HepG2 (cell line): ENCODE measurements around the gene CKM. TPM values are rescaled to one million over a fixed set of nuclear protein-coding genes. Genes with fewer than 3 reads are reported as not detected.

Experiments
- ATAC-seq: fragments of 200-7000 bp; cut with Tn5 transposase; 3 replicates; pipeline ENCODE4 v1.9.1; 2020; ENCODE audit warnings: mild to moderate bottlenecking, moderate library complexity
- BruUV-seq: library from RNA; stranded (reverse); fragments of 400-500 nt; replicated peaks from 2 replicates; lab custom pipeline; 2021; lab: Mats Ljungman, UMichigan
- CTCF ChIA-PET: fragments of 300-600 bp; formaldehyde crosslinking; extraction: SDS; loops from one replicate; lab custom pipeline; 2021; ENCODE audit warnings: low total read pairs, inconsistent platforms, low intra/inter-chr PET ratio; lab: Yijun Ruan, JAX
- POLR2A ChIA-PET: fragments of 350-600 bp; sonication (Branson Sonifier 250); formaldehyde crosslinking; loops from one replicate; lab custom pipeline; 2020; ENCODE audit warnings: antibody characterized with exemption, inconsistent platforms; lab: Yijun Ruan, JAX
- DNase-seq: peaks from one replicate; pipeline ENCODE4 v3.0.0-alpha.2; 2015; ENCODE audit warnings: low spot score
- FAIRE-seq: peaks from 3 replicates; lab custom pipeline; 2011; peaks lifted over from hg19 to GRCh38; lab: Jason Lieb, UNC
- H2AFZ ChIP-seq: one replicate; pipeline ENCODE4 v1.6.1; 2011; ENCODE audit warnings: low read length, inconsistent platforms
- H3K27ac ChIP-seq: fragments of 300-600 bp; 3 replicates; pipeline ENCODE4 v1.8.0; 2011; ENCODE audit warnings: mixed run types, mild to moderate bottlenecking, mixed read lengths, low read length, inconsistent platforms; ENCODE audit not compliant: insufficient read depth; ENCODE audit errors: extremely low read length
- H3K27me3 ChIP-seq, 2 experiments: fragments of 200-600 bp in 1 of 2; 2 replicates in 1 of 2; 3 replicates in 1 of 2; pipeline versions ENCODE4 v1.6.0 to v1.8.0; 2011; ENCODE audit warnings: low read length in 2 of 2, mild to moderate bottlenecking in 2 of 2, moderate library complexity in 2 of 2, inconsistent platforms in 1 of 2; ENCODE audit not compliant: insufficient read depth in 2 of 2, control insufficient read depth in 1 of 2
- H3K36me3 ChIP-seq, 2 experiments: fragments of 200-600 bp in 1 of 2; replicated peaks in 1 of 2; 2 replicates in 1 of 2; 3 replicates in 1 of 2; pipeline versions ENCODE4 v1.5.1 to v1.8.0; 2011; ENCODE audit warnings: low read length in 2 of 2, inconsistent platforms in 1 of 2; ENCODE audit not compliant: insufficient read depth in 2 of 2, control insufficient read depth in 1 of 2
- H3K4me1 ChIP-seq: 2 replicates; pipeline ENCODE4 v1.5.1; 2012; ENCODE audit warnings: low read length, inconsistent platforms; ENCODE audit not compliant: insufficient read depth
- H3K4me2 ChIP-seq: 2 replicates; pipeline ENCODE4 v1.6.0; 2011; ENCODE audit warnings: low read depth, low read length, inconsistent platforms
- H3K4me3 ChIP-seq, 3 experiments: fragments of 200-600 bp in 1 of 3; sonication (generic), shearing (Covaris generic) in 1 of 3; replicated peaks in 1 of 3; 2 replicates each; pipeline ENCODE4 v1.5.1; 2011 to 2016; ENCODE audit warnings: low read length in 3 of 3, inconsistent platforms in 2 of 3, low read depth in 2 of 3, mild to moderate bottlenecking in 2 of 3, control low read depth in 1 of 3, mixed read lengths in 1 of 3; ENCODE audit not compliant: insufficient read depth in 1 of 3
- H3K79me2 ChIP-seq: one replicate; pipeline ENCODE4 v1.6.1; 2011; ENCODE audit warnings: low read length, inconsistent platforms; ENCODE audit not compliant: insufficient read depth
- H3K9ac ChIP-seq: 2 replicates; pipeline ENCODE4 v1.6.0; 2011; ENCODE audit warnings: mild to moderate bottlenecking, low read depth, low read length, inconsistent platforms; ENCODE audit not compliant: insufficient read depth
- H3K9me3 ChIP-seq: 2 replicates; pipeline ENCODE4 v1.5.1; 2012; ENCODE audit warnings: mild to moderate bottlenecking, low read length
- H4K20me1 ChIP-seq: 2 replicates; pipeline ENCODE4 v1.6.0; 2011; ENCODE audit warnings: inconsistent platforms, mild to moderate bottlenecking, low read length, moderate library complexity; ENCODE audit not compliant: insufficient read depth
- GTF2F1 ChIP-seq: fragments of 150-350 bp; IDR thresholded peaks from 2 replicates; pipeline ENCODE4 v1.6.1; 2014; ENCODE audit warnings: low read length
- GTF3A ChIP-seq: sonication (generic); formaldehyde crosslinking; conservative IDR thresholded peaks from 2 replicates; pipeline ENCODE4 v1.4.0; 2020; ENCODE audit warnings: mild to moderate bottlenecking, missing genetic modification reagents
- HDAC2 ChIP-seq: sonication (generic); formaldehyde crosslinking; IDR thresholded peaks from 2 replicates; pipeline ENCODE4 v1.4.0; 2020; ENCODE audit warnings: missing genetic modification reagents
- HOXA3 ChIP-seq: sonication (generic); formaldehyde crosslinking; IDR thresholded peaks from 2 replicates; pipeline ENCODE4 v1.5.0; 2020; ENCODE audit warnings: missing genetic modification reagents
- KLF6 ChIP-seq: IDR thresholded peaks from 2 replicates; pipeline ENCODE4 v1.8.0; 2016; ENCODE audit warnings: missing biosample characterization, missing genetic modification reagents
- NR2C2 ChIP-seq: sonication (generic); formaldehyde crosslinking; IDR thresholded peaks from 2 replicates; pipeline ENCODE4 v1.4.0; 2020; ENCODE audit warnings: missing genetic modification reagents, mild to moderate bottlenecking, moderate library complexity, borderline replicate concordance
- NR2F1 ChIP-seq, 2 experiments: fragments of 450-650 bp in 1 of 2; formaldehyde crosslinking in 1 of 2; IDR thresholded peaks; 2 replicates each; pipeline versions ENCODE4 v1.5.0 to v1.6.1; 2016 to 2020; ENCODE audit warnings: mild to moderate bottlenecking in 1 of 2, missing compliant biosample characterization in 1 of 2, missing genetic modification reagents in 1 of 2, moderate library complexity in 1 of 2
- PPARG ChIP-seq: conservative IDR thresholded peaks from 2 replicates; pipeline ENCODE4 v1.6.1; 2016; ENCODE audit warnings: missing biosample characterization, missing genetic modification reagents
- SP1 ChIP-seq, 2 experiments: fragments of 450-650 bp in 1 of 2; sonication (generic) in 1 of 2; formaldehyde crosslinking in 1 of 2; IDR thresholded peaks; 2 replicates each; pipeline versions ENCODE4 v1.4.0 to v1.6.1; 2016 to 2020; ENCODE audit warnings: missing genetic modification reagents in 1 of 2
- TARDBP ChIP-seq: sonication (generic); formaldehyde crosslinking; IDR thresholded peaks from 2 replicates; pipeline ENCODE4 v1.8.0; 2022; ENCODE audit warnings: mild to moderate bottlenecking, missing genetic modification reagents
- ZBTB2 ChIP-seq: sonication (generic); formaldehyde crosslinking; IDR thresholded peaks from 2 replicates; pipeline ENCODE4 v1.8.0; 2022; ENCODE audit warnings: low read depth, missing genetic modification reagents
- ZBTB21 ChIP-seq: sonication (generic); formaldehyde crosslinking; IDR thresholded peaks from 2 replicates; pipeline ENCODE4 v1.4.0; 2020; ENCODE audit warnings: missing genetic modification reagents
- ZBTB7B ChIP-seq: sonication (generic); formaldehyde crosslinking; IDR thresholded peaks from 2 replicates; pipeline ENCODE4 v1.4.0; 2020; ENCODE audit warnings: missing genetic modification reagents
- ZNF280D ChIP-seq: sonication (generic); formaldehyde crosslinking; IDR thresholded peaks from 2 replicates; pipeline ENCODE4 v1.5.1; 2020; ENCODE audit warnings: mild to moderate bottlenecking, missing genetic modification reagents
- ZNF687 ChIP-seq: sonication (generic); formaldehyde crosslinking; IDR thresholded peaks from 2 replicates; pipeline ENCODE4 v1.5.1; 2020; ENCODE audit warnings: mild to moderate bottlenecking, missing genetic modification reagents, moderate library complexity
- ZNF709 ChIP-seq: sonication (generic); formaldehyde crosslinking; IDR thresholded peaks from 2 replicates; pipeline ENCODE4 v1.5.0; 2020; ENCODE audit warnings: mild to moderate bottlenecking, missing genetic modification reagents
- WGBS: methylation state at CpG from one replicate; pipeline ENCODE4 v1.1.6; 2017; ENCODE audit warnings: low lambda C conversion rate; 5-methylcytosine and 5-hydroxymethylcytosine counted together
- in situ Hi-C: cut with HindIII; loops from 2 replicates; pipeline ENCODE4 v1.10.0; 2017; ENCODE audit warnings: low pct_unique_long_range_greater_than_20kb; ENCODE audit not compliant: extremely low pct_ligation_motif_present
- intact Hi-C: fragments of 100-400 bp; cut with micrococcal nuclease; formaldehyde crosslinking; loops from one replicate; pipeline ENCODE4 v1.10.0; 2022; ENCODE audit not compliant: unreplicated experiment
- polyA plus RNA-seq, 8 experiments: library from polyadenylated mRNA; depleted of rRNA in 3 of 8; stranded (reverse) in 7 of 8; unstranded in 1 of 8; fragments of >200 nt; fragmentation: Illumina TruSeq in 4 of 8; extraction: Trizol in 4 of 8; gene quantifications; 2 replicates each; pipeline versions ENCODE4 v1.2.1 to v1.2.3, GENCODE V29; 2011 to 2016; ENCODE audit warnings: low read depth in 4 of 8, missing spikeins in 1 of 8, mixed read lengths in 1 of 8; ENCODE audit not compliant: insufficient read depth in 1 of 8
- total RNA-seq, 5 experiments: library from RNA; depleted of rRNA; stranded (reverse); fragments of >200 nt; fragmentation: Illumina TruSeq; extraction: Trizol; gene quantifications; 2 replicates each; pipeline ENCODE4 v1.2.3, GENCODE V29; 2016; ENCODE audit warnings: low read depth in 1 of 5

The CKM gene
- total and polyA plus RNA-seq, 2 of the 13 experiments (the other 11 are each of a cell fraction or from before 2014, with no cell fraction given), result 0.54 to 0.80 TPM

- DNase-seq, result peak; percentile 28
- peak overlapping the region; percentile 74 for H3K4me2 ChIP-seq
- BruUV-seq, result no TSS peak
- H2AFZ ChIP-seq, result peak overlapping the region; percentile 20
- peak overlapping the region; percentile 34; the same call in 1 of the 2 replicates for H3K9ac ChIP-seq
- peak overlapping the region in 2 of 3 experiments; percentile 12 to 63; a peak in 2 of 6 replicates for H3K4me3 ChIP-seq
- in situ Hi-C loops (no loop called here), intact Hi-C loops (no loop called here)
- WGBS, result 23% methylated on average over 13 of the region's 18 CpGs
- H3K36me3 ChIP-seq, result no peaks in the 10 kb centered on the region
- no peaks in the 10 kb centered on the region for H4K20me1 ChIP-seq
- CTCF ChIA-PET, result no interaction called here
- peaks cover 3 to 34% of the 10 kb centered on the region in 2 experiments; a peak in 4 of 5 replicates for H3K27me3 ChIP-seq
- POLR2A ChIA-PET, result no interaction called here
- no peaks in the 10 kb centered on the region for H3K9me3 ChIP-seq
- peaks cover 10% of the 10 kb centered on the region for H3K4me1 ChIP-seq
- no peaks in the 10 kb centered on the region for H3K79me2 ChIP-seq
- H3K27ac ChIP-seq, result no peak overlapping the region
- no peak for FAIRE-seq
- ATAC-seq, result peak; percentile 42
- TF ChIP-seq TARDBP (CRISPR knock-in tag) (no peak), GTF2F1 (no peak), NR2C2 (CRISPR knock-in tag) (peak; percentile 54; the same call in 1 of the 2 replicates), HDAC2 (CRISPR knock-in tag) (no peak), ZBTB7B (CRISPR knock-in tag) (peak; percentile 30; the same call in 1 of the 2 replicates), KLF6 (CRISPR knock-in tag) (no peak), NR2F1 (CRISPR knock-in tag; IDR thresholded peaks at IDR 0.05) (no peak), PPARG (CRISPR knock-in tag) (no peak), HOXA3 (CRISPR knock-in tag) (peak; percentile 86), ZBTB2 (CRISPR knock-in tag) (no peak), ZBTB21 (CRISPR knock-in tag) (peak; percentile 96), ZNF280D (CRISPR knock-in tag) (no peak), GTF3A (CRISPR knock-in tag) (no peak), ZNF709 (CRISPR knock-in tag) (no peak), ZNF687 (CRISPR knock-in tag) (peak; percentile 80), SP1 (IDR thresholded peaks at IDR 0.05) (no peak), SP1 (CRISPR knock-in tag; IDR thresholded peaks at IDR 0.05) (no peak)
Measured at GRCh38 chr19:45311621-45312020, 11.1 kb downstream of the CKM start.
